HEK293 (cell line): ENCODE results near the gene CDSN.

ENCODE experiments used
- CTCF ChIA-PET: fragments of 350-600 bp; formaldehyde crosslinking; extraction: SDS; loops from one replicate; lab custom pipeline; 2021; ENCODE audit warnings: antibody characterized with exemption; lab: Yijun Ruan, JAX
- POLR2A ChIA-PET: fragments of 300-600 bp; formaldehyde crosslinking; extraction: SDS; loops from one replicate; lab custom pipeline; 2020; ENCODE audit warnings: antibody characterized with exemption, inconsistent platforms; lab: Yijun Ruan, JAX
- H3K27ac ChIP-seq: fragments of 200-500 bp; sonication (Bioruptor generic); 2 replicates; pipeline ENCODE4 v1.5.1; 2014; ENCODE audit warnings: low read depth, low read length, control low read depth, inconsistent platforms; ENCODE audit errors: extremely low read depth
- H3K36me3 ChIP-seq, 2 experiments: fragments of 200-500 bp in 1 of 2; sonication (Bioruptor generic) in 1 of 2; 1 replicate in 1 of 2; 2 replicates in 1 of 2; pipeline ENCODE4 v1.5.1; 2014 to 2017; ENCODE audit warnings: inconsistent platforms in 2 of 2, low read length in 2 of 2; ENCODE audit not compliant: control insufficient read depth in 2 of 2, insufficient read depth in 1 of 2
- H3K4me1 ChIP-seq: fragments of 200-500 bp; sonication (Bioruptor generic); 2 replicates; pipeline ENCODE4 v1.5.1; 2014; ENCODE audit warnings: mild to moderate bottlenecking, low read length, inconsistent platforms; ENCODE audit not compliant: control insufficient read depth, insufficient read depth
- H3K4me3 ChIP-seq: 2 replicates; pipeline ENCODE4 v1.5.1; 2011; ENCODE audit warnings: low read depth, mild to moderate bottlenecking, control low read depth, low read length, moderate library complexity
- H3K9me3 ChIP-seq: fragments of 200-500 bp; sonication (Bioruptor generic); 2 replicates; pipeline ENCODE4 v1.5.1; 2014; ENCODE audit warnings: low read depth, low read length, inconsistent platforms; ENCODE audit not compliant: control insufficient read depth, insufficient read depth
- HOXA7 ChIP-seq: sonication (generic); formaldehyde crosslinking; IDR thresholded peaks from 2 replicates; pipeline ENCODE4 v1.8.1; 2022; ENCODE audit warnings: missing genetic modification reagents, borderline replicate concordance
- KLF8 ChIP-seq: fragments of 450-650 bp; formaldehyde crosslinking; IDR thresholded peaks from 2 replicates; pipeline ENCODE4 v1.5.1; 2016; ENCODE audit warnings: missing biosample characterization, missing genetic modification characterization
- MEIS1 ChIP-seq: sonication (generic); formaldehyde crosslinking; IDR thresholded peaks from 2 replicates; pipeline ENCODE4 v1.8.1; 2022; ENCODE audit warnings: missing genetic modification reagents, mild to moderate bottlenecking, borderline replicate concordance
- SP2 ChIP-seq: fragments of 450-650 bp; formaldehyde crosslinking; IDR thresholded peaks from 2 replicates; pipeline ENCODE4 v1.5.1; 2016; ENCODE audit warnings: missing biosample characterization, missing genetic modification characterization
- ZBTB26 ChIP-seq: fragments of 450-650 bp; formaldehyde crosslinking; optimal IDR thresholded peaks from 2 replicates; pipeline ENCODE3; 2016; ENCODE audit warnings: missing biosample characterization, mild to moderate bottlenecking, missing genetic modification characterization
- ZBTB48 ChIP-seq: fragments of 450-650 bp; formaldehyde crosslinking; IDR thresholded peaks from 2 replicates; pipeline ENCODE4 v1.5.1; 2016; ENCODE audit warnings: missing biosample characterization, missing genetic modification characterization
- ZNF133 ChIP-seq: fragments of 450-650 bp; formaldehyde crosslinking; IDR thresholded peaks from 2 replicates; pipeline ENCODE4 v1.5.1; 2016; ENCODE audit warnings: missing biosample characterization, missing genetic modification characterization
- ZNF184 ChIP-seq: fragments of 450-650 bp; IDR thresholded peaks from 2 replicates; pipeline ENCODE4 v1.5.1; 2018; ENCODE audit warnings: missing biosample characterization, mild to moderate bottlenecking, missing genetic modification characterization
- ZNF335 ChIP-seq: fragments of 450-650 bp; formaldehyde crosslinking; conservative IDR thresholded peaks from 2 replicates; pipeline ENCODE4 v1.5.1; 2016; ENCODE audit warnings: missing biosample characterization, missing genetic modification characterization
- ZNF366 ChIP-seq: fragments of 450-650 bp; formaldehyde crosslinking; conservative IDR thresholded peaks from 2 replicates; pipeline ENCODE4 v1.5.1; 2016; ENCODE audit warnings: missing biosample characterization, missing genetic modification characterization
- ZNF513 ChIP-seq: fragments of 450-650 bp; IDR thresholded peaks from 2 replicates; pipeline ENCODE4 v1.5.1; 2018; ENCODE audit warnings: missing biosample characterization, missing genetic modification characterization
- ZNF600 ChIP-seq: fragments of 450-650 bp; formaldehyde crosslinking; IDR thresholded peaks from 2 replicates; pipeline ENCODE4 v1.5.1; 2016; ENCODE audit warnings: missing biosample characterization, missing genetic modification characterization
- ZNF626 ChIP-seq: fragments of 450-650 bp; sonication (Bioruptor Pico); formaldehyde crosslinking; IDR thresholded peaks from 2 replicates; pipeline ENCODE4 v1.5.1; 2018; ENCODE audit warnings: missing biosample characterization, missing genetic modification characterization, inconsistent platforms
- ZNF701 ChIP-seq: fragments of 450-650 bp; formaldehyde crosslinking; IDR thresholded peaks from 2 replicates; pipeline ENCODE4 v1.5.1; 2016; ENCODE audit warnings: missing biosample characterization, missing genetic modification characterization
- ZSCAN16 ChIP-seq: fragments of 450-650 bp; formaldehyde crosslinking; IDR thresholded peaks from 2 replicates; pipeline ENCODE4 v1.5.1; 2016; ENCODE audit warnings: missing biosample characterization, missing genetic modification characterization
- TF ChIP-seq, protein P1 (sequence below): fragments of 450-650 bp; formaldehyde crosslinking; IDR thresholded peaks from 2 replicates; pipeline ENCODE4 v1.5.1; 2016; ENCODE audit warnings: missing biosample characterization, missing genetic modification characterization
- TF ChIP-seq, protein P2 (sequence below): fragments of 450-650 bp; formaldehyde crosslinking; IDR thresholded peaks from 2 replicates; pipeline ENCODE4 v1.5.1; 2017; ENCODE audit warnings: missing biosample characterization, missing genetic modification characterization
- TF ChIP-seq, protein P3 (sequence below): fragments of 450-650 bp; formaldehyde crosslinking; IDR thresholded peaks from 2 replicates; pipeline ENCODE4 v1.5.1; 2017; ENCODE audit warnings: missing biosample characterization, missing genetic modification characterization
- TF ChIP-seq, protein P4 (sequence below): fragments of 450-650 bp; formaldehyde crosslinking; IDR thresholded peaks from 2 replicates; pipeline ENCODE4 v1.5.1; 2016; ENCODE audit warnings: missing biosample characterization, missing genetic modification characterization

The CDSN gene

DNA sequence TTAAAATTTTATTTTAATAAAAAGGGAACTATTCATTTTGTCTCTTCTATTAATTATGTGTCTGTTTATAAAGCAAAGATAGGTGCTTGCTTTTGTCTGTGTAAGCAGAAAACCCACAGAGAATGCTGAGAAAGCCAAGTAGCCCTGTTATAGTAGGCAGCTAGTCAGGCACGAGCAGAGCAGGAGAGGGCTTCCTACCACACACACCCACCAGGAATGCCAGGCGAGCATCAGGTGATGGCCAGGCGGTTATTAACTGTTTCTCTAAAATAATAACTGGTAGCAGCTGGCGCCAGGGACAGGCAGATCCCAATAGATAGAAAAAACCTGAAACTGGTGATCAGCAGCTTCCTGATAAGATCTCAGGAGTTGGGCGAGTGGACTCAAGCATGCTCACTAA lies 23.6 kb downstream of the CDSN start:
- H3K36me3 ChIP-seq = no peaks in the 10 kb centered on the region
- H3K4me3 ChIP-seq = no peak overlapping the region
- ChIA-PET POLR2A (interaction anchor here (0.7 kb wide), 1 partner anchor 409 kb away, joined by 5 read pairs; no protein-coding TSS in a partner anchor), CTCF (interaction anchor here (0.5 to 5.3 kb wide), 10 partner anchors 10 to 563 kb away, joined by 3 to 29 read pairs (median 3); no protein-coding TSS in a partner anchor)
- TF ChIP-seq MEIS1 (CRISPR knock-in tag) = no peak
- TF ChIP-seq ZNF513 (tag by site-specific recombination) = no peak
- TF ChIP-seq, protein P1, sequence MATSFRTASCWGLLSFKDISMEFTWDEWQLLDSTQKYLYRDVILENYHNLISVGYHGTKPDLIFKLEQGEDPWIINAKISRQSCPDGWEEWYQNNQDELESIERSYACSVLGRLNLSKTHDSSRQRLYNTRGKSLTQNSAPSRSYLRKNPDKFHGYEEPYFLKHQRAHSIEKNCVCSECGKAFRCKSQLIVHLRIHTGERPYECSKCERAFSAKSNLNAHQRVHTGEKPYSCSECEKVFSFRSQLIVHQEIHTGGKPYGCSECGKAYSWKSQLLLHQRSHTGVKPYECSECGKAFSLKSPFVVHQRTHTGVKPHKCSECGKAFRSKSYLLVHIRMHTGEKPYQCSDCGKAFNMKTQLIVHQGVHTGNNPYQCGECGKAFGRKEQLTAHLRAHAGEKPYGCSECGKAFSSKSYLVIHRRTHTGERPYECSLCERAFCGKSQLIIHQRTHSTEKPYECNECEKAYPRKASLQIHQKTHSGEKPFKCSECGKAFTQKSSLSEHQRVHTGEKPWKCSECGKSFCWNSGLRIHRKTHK (tag by site-specific recombination) = no peak
- TF ChIP-seq ZNF335 (tag by site-specific recombination) = no peak
- TF ChIP-seq ZNF600 (tag by site-specific recombination) = no peak
- TF ChIP-seq, protein P2, sequence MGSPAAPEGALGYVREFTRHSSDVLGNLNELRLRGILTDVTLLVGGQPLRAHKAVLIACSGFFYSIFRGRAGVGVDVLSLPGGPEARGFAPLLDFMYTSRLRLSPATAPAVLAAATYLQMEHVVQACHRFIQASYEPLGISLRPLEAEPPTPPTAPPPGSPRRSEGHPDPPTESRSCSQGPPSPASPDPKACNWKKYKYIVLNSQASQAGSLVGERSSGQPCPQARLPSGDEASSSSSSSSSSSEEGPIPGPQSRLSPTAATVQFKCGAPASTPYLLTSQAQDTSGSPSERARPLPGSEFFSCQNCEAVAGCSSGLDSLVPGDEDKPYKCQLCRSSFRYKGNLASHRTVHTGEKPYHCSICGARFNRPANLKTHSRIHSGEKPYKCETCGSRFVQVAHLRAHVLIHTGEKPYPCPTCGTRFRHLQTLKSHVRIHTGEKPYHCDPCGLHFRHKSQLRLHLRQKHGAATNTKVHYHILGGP (tag by site-specific recombination) = no peak
- no peak for TF ChIP-seq ZNF701 (tag by site-specific recombination)
- TF ChIP-seq, protein P3, sequence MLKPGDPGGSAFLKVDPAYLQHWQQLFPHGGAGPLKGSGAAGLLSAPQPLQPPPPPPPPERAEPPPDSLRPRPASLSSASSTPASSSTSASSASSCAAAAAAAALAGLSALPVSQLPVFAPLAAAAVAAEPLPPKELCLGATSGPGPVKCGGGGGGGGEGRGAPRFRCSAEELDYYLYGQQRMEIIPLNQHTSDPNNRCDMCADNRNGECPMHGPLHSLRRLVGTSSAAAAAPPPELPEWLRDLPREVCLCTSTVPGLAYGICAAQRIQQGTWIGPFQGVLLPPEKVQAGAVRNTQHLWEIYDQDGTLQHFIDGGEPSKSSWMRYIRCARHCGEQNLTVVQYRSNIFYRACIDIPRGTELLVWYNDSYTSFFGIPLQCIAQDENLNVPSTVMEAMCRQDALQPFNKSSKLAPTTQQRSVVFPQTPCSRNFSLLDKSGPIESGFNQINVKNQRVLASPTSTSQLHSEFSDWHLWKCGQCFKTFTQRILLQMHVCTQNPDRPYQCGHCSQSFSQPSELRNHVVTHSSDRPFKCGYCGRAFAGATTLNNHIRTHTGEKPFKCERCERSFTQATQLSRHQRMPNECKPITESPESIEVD (tag by site-specific recombination) = no peak
- no peak for TF ChIP-seq ZNF626 (tag by site-specific recombination)
- no peaks in the 10 kb centered on the region for H3K9me3 ChIP-seq
- no peaks in the 10 kb centered on the region for H3K4me1 ChIP-seq
- no peak overlapping the region for H3K27ac ChIP-seq

GRCh38 chr6:31096215-31096614 lies 24.0 kb downstream of the CDSN start:
- ChIA-PET CTCF (interaction anchor here (0.5 to 5.3 kb wide), 10 partner anchors 9 to 563 kb away, joined by 3 to 29 read pairs (median 3); no protein-coding TSS in a partner anchor), POLR2A (no interaction called here)
- no peak for TF ChIP-seq SP2 (tag by site-specific recombination)
- TF ChIP-seq ZNF366 (tag by site-specific recombination) = peak; percentile 76

DNA sequence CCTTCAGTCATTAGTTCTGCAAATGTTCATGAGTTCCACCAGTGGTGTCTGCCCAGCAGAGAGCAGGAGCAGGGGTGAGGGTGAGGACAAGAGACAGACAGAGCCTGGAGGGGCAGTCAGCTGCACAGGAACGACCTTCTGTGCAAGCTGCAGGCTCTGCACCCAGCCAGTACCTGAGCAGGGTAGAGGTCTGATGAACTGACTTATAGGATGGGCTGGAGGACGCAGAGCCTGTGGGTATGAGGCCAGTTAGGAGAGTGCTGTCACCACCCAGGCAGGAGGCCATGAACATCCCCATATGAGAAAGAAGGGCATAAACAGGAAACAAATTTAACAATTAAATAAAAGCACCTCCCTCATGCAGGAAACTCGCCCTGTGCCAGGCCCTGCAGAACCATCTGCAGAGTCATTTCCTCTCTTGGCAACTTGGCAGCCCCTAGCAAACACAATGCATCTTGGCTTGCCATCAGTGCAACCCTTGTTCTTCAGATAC lies 25.8 kb downstream of the CDSN start:
- no peak overlapping the region for H3K4me3 ChIP-seq
- no peaks in the 10 kb centered on the region for H3K9me3 ChIP-seq
- no peak overlapping the region for H3K27ac ChIP-seq
- ChIA-PET CTCF (interaction anchor here (0.6 to 5.9 kb wide), 10 partner anchors 8 to 414 kb away, joined by 3 to 29 read pairs (median 5); partner anchors contain the start of gene PSORS1C1), POLR2A (no interaction called here)
- H3K4me1 ChIP-seq = no peaks in the 10 kb centered on the region
- no peaks in the 10 kb centered on the region for H3K36me3 ChIP-seq
- TF ChIP-seq ZBTB26 (no peak), ZBTB48 (tag by site-specific recombination) (no peak), ZSCAN16 (no peak), ZNF184 (tag by site-specific recombination) (no peak), ZNF133 (tag by site-specific recombination) (no peak), HOXA7 (CRISPR knock-in tag) (no peak), KLF8 (tag by site-specific recombination) (no peak)
- TF ChIP-seq, protein P4, sequence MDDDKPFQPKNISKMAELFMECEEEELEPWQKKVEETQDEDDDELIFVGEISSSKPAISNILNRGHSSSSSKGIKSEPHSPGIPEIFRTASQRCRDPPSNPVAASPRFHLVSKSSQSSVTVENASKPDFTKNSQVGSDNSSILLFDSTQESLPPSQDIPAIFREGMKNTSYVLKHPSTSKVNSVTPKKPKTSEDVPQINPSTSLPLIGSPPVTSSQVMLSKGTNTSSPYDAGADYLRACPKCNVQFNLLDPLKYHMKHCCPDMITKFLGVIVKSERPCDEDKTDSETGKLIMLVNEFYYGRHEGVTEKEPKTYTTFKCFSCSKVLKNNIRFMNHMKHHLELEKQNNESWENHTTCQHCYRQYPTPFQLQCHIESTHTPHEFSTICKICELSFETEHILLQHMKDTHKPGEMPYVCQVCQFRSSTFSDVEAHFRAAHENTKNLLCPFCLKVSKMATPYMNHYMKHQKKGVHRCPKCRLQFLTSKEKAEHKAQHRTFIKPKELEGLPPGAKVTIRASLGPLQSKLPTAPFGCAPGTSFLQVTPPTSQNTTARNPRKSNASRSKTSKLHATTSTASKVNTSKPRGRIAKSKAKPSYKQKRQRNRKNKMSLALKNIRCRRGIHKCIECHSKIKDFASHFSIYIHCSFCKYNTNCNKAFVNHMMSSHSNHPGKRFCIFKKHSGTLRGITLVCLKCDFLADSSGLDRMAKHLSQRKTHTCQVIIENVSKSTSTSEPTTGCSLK (tag by site-specific recombination) = no peak
- TF ChIP-seq, protein P3 (tag by site-specific recombination) = no peak

More at GRCh38 chr6:31096215-31096614, 24.0 kb downstream of the CDSN start:
- no peak overlapping the region for H3K4me3 ChIP-seq
- H3K27ac ChIP-seq = no peak overlapping the region
- H3K4me1 ChIP-seq = no peaks in the 10 kb centered on the region
- no peaks in the 10 kb centered on the region for H3K36me3 ChIP-seq
- H3K9me3 ChIP-seq = no peaks in the 10 kb centered on the region
